DMS53 (cell line): ENCODE data around the gene LRIT1.
A peak's percentile ranks its signal among the peaks of the same experiment; 100 is the strongest.

ENCODE experiments used
- DNase-seq: peaks from one replicate; lab custom pipeline; 2025; lab: John Stamatoyannopoulos, UW

The LRIT1 gene

DNA sequence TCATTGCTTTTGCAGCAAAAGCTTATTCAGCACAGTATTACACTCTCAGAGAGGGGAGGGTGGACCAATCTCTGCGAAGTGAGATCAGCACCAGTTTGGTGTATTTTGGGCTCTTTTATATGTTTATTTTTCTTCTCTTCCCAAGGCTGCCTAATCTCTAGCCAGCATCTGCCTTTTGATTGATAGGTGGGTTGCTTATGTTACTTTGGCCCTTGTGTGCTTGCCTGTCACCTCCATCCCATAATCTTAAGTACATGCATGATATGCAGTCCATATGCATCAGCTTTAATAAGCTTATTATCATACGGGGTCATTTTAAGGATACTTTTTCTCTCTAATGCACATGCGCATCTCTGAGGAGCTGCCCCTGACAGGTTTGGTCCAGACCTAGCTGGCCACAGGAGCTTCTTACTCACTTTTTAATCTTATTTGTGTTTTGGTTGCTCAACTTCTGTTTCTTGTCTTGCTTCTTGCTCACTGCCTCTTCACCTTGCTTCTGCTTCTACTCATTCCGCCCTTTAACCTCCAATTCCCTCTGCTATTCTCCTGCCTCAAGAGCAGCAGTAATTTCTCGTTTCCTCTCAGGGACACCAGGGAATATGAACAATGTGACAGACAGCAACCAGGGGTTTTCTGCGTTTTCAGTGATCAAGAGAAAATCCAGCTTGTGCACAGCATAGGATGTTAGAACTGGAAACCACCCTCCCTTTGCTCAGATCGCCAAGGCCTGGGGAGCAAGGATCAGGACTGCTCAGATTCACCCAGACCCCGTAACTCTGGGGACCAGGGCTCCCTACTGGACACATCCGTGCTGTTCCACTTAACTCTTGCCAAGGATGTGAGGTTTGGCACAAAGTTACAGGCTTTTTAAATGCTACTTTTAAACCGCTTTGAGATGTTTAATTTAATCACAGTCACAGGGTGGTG lies 13.5 kb upstream of the LRIT1 start:
- no peak for DNase-seq

DNA sequence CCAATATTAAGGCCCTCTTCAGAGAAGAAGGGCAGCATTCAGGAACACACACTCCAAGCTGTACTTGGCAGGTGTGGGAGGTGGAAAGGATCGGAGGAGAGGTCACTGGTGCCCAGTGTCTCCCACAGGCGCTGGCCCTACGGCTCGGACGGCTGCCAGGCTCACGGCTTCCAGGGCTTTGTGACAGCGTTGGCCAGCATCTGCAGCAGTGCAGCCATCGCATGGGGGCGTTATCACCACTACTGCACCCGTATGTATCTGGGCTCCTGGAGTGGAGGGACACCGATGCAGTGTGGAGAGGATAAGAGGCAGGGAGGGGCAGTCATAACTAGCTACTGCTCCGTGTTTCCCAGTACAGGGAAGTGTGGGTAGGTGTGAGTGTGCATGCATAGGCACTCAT lies 7.4 kb upstream of the LRIT1 start:
- DNase-seq = no peak

DNA sequence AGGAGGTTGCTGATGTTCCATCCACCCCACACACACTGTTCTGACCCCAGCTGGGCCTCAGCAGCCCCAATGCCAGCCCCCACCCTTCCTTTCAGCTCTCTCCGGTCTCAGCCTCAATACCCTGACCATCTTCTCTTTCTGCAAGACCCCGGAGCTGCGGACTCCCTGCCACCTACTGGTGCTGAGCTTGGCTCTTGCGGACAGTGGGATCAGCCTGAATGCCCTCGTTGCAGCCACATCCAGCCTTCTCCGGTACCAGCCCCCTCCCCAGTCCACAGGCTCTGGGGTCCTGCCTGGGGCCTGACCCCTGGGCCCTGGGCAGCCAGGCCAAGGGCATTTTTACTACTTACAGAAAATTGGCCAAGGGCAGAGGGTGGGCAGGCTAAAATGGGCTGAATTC lies 6.2 kb upstream of the LRIT1 start:
- no peak for DNase-seq

DNA sequence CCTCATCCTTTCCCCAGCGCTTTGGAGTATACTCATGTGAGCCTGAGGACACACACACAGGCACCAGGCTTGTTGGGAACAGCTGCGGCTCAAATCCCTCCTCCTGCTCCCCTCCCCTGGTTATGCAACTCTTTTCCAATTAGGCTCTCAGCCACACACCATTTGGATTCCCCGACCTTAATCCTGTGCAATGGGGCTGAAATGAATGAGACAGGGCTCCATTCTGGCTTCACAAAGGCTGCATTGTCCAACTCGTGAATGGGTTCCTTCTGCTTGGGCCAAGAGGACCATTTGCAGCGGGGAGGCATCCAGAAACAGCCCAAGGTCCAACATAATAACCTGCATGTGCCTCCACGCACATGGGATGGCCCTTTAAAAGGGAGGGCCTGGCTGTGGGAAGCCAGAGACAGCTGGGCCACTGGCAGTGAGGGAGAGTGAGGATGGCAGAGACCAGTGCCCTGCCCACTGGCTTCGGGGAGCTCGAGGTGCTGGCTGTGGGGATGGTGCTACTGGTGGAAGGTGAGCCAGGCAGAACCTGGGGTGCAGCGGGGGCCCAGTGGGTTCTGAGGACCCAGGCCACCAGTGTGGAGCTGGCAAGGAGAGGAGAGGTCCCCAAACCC lies 3.4 kb upstream of the LRIT1 start, which contains the start of gene RGR:
RGR (plus strand) TSS at position 403 of the 620 bp plus-strand sequence; CDS start at position 441, 38 bp downstream.
- no peak for DNase-seq

DNA sequence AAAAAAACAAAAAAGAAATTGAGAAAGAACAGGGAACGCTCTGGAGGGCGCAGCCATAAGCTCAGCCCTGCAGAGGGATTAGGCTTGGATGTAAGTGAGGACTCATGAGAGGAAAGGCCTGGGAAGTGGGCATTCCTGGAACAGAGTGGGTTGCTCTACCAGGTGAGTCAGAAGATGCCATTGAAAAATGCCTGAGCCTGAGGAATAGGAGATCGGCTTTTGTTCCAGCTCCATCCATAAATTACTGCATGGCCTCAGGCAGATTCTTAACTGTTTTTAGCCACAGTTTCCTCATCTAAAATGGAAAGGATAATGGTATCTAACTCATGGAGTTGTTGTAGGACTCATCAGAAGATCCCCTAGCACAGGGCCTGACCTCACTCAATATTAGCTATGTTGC lies 2.4 kb upstream of the LRIT1 start:
- no peak for DNase-seq

DNA sequence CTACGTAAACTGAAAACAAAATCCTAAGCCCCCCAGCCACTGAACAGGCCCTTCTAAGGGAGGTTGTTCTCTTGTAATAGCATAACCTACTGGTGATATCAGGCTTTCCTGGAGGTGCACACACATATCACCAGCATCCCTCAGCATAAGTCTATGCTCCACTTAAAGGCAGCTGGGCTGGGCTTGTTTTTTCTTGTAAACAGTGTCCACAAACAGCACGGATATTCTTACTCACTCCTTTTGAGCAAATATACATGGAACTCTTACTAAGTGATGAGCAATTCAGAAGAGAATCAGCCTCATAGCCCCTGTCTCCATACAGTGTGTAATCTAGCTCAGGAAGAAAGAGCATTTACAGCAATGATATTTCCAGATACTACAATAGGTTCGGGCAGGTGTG lies 2.4 kb downstream of the LRIT1 start:
- DNase-seq = peak; percentile 24

DNA sequence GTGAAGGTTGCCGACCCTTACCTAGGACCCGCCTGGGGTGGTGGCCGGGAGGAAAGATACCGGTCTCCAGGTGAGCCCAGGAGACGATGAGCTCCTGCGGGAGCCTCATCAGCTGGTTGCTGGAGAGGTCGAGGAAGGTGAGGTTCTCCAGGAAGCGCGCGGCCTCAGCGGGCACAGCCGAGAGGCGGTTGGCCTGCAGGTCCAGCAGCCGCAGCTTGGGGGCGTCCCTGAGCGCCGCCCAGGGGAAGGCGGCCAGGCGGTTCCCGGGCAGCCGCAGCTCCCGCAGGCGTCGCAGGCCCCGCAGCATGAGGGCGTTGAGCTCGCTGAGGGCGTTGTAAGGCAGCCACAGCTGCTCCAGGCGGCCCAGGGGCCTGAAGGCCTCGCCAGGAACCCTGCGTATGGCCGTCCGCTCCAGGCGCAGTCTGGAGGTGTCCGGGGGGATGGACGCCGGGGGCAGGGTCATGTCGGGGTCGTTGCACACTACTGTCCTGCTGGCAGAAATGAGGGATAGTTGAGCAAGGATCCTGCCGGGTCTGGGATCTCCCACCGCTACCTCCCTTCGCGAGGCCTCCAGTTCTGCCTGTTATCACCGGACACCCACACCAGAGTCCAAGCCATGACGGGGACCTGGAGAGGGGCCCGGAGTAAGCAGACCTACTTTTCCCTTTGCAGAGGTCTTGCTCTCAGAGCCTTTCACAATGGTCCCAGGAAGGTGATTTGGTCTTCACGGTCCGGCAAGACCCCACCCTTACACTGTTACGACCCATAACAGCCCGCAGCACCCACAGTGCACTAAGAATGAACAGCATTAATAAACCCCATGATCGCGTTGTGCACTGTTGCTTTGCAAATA lies 3.9 kb downstream of the LRIT1 start:
- no peak for DNase-seq

DNA sequence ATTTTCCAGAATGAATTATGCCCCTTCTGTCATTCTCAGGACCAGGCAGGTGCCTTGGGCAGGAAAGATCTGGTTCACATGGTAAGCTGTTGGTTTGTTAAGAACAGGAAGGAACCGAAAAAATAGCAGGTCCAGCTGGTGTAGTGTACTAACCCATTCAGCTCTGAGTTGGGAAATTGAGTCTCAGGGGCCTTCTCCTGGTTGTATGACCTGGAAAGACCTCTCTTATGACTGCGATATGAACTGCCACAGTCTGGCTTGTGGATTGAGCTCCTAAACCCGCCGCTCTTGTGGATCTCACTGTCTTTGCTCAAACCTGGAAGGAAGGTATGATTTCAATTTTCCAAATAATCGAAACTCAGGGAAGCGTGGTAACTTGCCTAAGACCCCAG lies 4.5 kb downstream of the LRIT1 start:
- DNase-seq = no peak

DNA sequence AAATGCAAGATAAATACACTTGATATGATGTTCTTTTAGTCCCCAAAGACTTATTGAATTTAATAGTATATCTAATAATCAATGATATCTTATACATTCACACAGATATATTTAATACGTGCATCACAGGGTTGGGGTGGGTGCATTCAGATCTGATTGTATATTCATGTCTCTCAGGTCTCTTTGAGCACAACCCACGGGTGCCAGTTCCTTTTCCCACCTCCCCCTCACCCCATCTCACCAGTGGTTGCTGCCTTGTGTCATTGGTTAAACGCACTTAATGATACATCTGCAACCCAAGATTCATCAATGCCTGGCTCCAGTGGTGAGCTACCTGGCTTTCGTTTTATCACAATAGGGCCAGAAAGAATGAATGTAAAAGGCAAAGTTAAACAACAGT lies 6.2 kb downstream of the LRIT1 start:
- DNase-seq = no peak

DNA sequence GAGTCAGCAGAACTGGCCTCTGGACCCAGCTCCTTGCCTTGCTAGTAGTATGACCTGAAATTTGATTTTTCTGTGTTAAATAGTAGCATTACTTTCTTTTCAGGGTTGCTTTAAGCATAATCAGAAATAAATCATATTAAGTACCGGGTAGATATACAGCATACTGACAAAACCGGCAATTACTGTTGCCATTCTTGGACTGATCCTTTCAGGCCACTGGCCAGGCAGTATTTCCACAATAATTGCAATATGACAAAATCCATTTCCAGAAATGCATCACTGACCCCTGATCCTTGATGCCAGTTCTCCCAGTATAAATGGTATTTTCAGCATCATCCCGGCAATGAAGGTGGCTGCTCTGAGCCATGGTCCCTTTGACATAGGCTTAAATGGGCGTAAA lies 6.9 kb downstream of the LRIT1 start:
- no peak for DNase-seq

DNA sequence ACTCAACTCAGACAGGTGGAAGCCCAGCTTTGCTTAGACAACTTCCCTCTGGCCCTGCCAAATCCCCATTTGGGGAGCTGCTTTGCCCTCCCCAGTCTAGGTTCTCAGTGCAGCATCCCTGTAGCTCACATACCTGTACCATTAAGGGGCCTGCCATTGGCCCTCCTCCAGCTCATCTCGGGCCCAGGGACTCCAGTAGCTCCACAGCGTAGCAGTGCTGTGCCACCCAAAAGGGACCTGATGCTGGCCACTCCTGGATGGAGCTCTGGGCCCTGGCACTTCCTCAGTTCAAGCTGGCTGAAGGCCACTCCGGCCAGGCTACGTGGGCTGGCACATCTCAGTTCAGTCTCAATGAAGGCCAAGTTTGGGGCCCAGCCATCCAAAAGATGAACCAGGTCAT lies 7.4 kb downstream of the LRIT1 start:
- DNase-seq = no peak

DNA sequence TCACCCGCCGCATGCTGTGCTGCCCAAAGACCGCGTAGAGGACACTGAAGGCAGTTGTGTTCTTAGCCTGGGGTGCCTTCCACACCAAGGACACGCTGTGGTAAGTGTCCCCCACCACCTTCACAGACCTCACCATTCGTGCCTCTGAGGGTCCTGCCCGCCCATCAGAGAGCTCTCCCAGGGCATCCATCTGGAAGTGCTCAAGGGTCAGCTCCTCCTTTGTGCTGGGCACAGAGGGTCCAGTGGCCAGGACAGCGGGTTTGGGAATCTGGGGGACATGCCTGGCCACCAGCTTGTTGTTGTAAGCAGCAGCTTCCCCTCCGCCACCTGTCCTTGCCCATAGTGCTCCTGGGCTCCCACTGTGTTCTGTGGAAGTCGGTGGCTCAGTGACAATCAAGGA lies 9.0 kb downstream of the LRIT1 start:
- DNase-seq = no peak

DNA sequence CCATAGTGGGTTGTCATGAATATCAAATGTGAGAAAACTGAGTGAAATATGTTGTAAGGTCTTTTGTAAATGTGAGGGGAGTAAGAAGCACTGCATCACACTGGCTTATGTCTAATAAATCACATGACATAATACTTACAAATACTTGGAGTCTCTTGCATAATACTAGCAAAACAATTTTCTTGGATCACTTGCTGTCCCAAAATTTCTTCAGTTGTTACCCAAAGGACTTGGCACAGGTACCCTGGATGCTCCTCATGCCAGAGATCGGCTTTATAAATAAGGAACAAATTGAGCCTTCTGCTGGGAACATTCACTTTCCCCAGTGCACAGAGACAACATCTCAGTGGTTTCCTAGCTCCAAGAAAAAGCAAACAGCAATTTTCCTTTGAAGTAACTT lies 11.0 kb downstream of the LRIT1 start:
- no peak for DNase-seq

DNA sequence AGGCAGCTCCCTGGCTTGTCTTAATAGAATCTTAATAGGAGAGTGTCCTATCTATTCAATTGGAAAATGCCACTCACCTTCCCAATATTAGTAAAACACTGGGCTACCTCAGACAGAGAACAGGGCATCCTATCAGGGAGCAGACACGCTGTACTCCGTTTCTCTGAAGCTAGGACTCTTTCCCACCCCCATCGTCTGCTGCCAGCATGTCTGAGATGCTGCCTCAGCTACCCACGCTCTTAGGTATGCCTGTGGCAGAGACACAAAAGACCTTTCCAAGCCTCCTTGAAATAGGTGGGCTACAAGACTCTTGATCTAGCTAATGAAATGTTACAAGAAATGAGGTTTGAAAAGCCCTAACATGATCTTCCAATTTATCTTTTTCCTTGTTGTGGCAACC lies 13.5 kb downstream of the LRIT1 start:
- no peak for DNase-seq

DNA sequence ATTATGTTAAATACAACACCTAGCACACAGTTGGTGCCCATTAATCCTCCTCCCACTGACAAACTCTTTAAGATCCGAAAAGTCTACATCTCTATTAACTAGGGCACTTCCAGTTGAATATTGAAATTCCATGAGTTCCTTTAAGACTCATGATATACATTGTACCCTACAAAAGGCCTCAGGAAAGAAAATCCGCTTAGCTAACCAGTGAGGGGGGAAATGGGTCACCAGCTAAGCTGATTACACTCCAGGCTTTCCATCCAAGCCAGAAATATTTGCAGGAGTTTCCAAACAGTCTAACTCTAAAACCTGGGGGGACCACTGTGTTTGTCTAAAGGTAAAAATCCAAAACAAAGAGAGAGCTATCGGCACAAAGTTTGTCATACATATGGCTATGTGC lies 14.7 kb downstream of the LRIT1 start:
- no peak for DNase-seq

DNA sequence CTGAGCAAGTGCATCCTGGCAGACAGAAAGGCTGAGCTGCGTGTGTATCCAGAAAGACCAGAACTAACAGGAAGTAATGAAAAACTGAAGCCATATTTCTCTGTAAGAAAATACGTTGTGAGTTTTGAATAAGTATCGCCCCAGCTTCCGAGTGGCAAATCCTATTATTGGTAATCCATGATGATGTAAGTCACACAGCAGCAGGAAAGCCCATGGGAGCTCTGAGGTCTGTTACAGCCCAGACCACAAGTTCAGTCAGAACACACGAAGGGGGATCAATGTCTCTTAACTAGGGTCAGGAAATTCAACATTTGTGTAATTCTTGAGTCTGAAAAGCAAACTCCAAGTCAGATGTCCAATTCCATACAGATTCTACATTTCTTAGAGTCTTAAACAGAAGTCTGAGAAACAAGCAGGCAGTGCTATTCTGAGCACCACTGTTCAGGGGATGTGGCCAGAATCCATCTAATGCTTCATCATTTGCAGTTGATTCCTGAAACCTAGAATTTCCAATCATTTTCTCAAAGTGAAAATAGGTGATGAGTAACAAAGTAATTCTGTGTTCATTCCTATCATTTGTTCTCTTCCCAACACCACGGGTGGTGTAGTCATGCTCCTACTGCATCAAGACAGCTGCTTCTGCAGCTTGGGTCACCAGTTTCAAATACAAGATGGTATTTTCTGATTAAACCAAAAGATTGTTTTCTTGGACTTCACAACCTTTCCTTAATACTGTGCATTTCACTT lies 15.7 kb downstream of the LRIT1 start, which contains the start of gene LRIT2:
LRIT2 (minus strand) TSS at position 118 of the 747 bp plus-strand sequence; CDS start at position 94, 24 bp downstream.
- no peak for DNase-seq

DNA sequence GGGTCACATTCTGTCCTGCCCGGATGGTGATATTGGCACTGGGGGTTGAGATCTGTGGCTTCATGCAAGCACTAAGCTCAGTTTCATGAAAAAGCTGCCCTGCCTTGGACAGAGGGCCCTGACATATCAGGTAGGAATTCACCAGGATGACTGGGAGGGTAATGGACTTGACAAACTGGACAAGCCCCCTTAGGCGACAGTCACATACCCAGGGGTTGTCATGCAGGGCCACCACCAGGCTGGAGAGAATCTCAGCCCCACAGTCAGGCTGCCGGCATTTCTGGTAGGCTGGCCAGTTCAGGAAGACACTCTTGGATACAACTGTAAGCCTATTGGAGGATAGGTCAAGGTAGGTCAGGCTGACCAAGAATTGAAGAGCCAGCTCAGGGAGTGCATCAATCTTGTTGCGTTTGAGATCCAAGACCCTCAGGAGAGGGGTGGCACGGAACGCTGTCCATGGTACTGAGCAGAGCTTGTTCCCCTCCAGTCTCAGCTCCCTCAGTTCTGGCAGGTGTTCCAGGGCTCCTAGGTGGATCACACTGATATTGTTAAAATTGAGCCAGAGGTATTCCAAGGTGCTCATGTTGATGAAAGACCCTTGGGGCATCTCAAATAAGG lies 16.8 kb downstream of the LRIT1 start:
- DNase-seq = no peak

DNA sequence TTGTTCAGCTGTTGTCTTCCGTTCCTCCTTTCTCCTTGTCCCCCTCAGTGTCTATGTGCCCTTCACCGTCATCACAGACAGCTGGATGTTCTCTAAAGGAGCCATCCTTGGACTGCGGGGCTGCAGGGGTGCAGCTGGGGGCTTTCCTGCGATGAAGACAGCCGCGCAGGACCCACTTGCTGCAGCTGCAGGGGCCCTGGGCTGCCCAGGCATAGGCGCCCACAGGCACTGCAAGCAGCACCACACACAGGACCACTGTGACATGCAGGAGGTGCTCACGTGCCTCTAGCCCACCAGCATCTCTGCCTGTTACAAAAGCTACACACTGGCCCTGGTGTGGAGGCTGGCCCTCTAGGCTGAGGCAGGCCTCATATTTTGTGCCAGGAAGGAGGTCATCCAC lies 19.4 kb downstream of the LRIT1 start:
- DNase-seq = no peak

DNA sequence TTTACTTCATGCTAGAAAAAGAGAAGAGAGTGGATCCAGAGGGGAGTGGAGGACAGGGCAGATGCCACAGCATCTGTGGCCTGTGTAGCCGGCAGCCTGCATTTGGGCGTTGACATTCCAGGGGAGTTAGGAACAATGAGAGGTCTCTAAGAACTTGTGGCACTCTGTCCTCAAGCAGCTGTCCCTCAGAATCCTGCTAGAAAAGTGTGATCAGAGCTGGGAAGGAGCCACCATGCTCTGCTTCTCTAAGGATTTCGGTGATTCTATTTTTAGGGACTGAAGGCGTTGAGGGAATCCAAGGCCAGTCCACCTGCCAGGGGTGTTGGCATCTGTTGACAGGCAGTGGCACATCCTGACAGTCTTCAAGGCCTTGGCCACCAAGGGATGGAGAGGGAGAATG lies 23.6 kb downstream of the LRIT1 start:
- no peak for DNase-seq

DNA sequence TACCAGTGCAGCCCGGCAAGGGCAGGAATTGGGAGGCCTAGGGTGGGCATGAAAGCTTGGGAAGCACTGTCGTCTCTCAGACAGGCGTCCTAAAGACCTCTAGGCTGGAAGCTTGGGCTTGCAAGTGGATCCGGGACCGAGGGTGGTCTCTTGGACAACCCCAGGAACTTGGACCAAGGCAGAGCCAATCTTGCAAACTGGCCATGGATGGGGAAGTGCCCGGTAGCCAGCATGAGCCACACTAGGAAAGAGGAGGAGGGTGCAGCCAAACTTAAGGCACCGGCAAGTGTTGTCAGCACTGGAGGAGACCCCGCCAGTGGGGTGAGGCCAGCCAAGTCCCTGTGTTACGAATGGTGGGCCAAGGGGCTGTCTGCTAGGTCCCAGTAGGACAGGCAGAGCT lies 24.5 kb downstream of the LRIT1 start:
- DNase-seq = no peak

DNA sequence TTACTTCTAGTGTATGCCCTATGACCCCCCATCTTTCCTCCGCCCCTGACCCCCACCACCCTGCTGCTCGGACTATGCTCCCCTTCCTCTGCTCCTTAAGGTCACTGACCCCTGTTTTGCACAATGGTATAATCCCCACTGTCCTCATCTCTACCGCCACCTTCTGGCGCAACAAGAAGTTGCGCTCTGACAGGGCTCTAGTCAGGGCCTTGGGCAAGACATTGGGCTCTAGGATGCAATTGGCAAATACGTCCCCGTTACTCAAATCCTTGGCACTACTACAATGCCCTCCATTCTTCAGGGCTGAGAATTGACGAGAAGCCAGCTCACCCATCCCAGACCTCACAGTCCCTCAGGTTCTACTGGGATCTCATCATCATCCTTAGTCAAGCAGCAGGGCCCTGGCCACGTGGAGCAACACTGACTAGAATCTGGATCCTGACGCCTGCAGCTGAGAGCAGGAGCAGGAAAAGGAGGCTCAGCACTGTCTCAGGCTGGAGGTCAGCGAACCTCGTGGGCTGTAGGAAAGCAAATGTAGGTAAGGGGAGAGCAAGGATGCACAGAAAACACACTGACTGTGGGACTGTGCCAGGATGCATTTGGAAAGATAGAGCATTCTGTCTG lies 26.6 kb downstream of the LRIT1 start:
- peak; percentile 53 for DNase-seq
